ENCODE data around the gene FNDC3A.

GRCh38 chr13:49184621-49185020 is 208.9 kb downstream of the FNDC3A start:
- TF ChIP-seq CTCF (IDR thresholded peaks at IDR 0.05): no peak
- no peak for TF ChIP-seq POLR2A (IDR thresholded peaks at IDR 0.05)

Data from thyroid gland (tissue), 4 donors.